ENCODE measurements around the gene EN2. TPM values are rescaled to one million over a fixed set of nuclear protein-coding genes. Genes with fewer than 3 reads are reported as not detected.

Gene EN2
- total and polyA plus RNA-seq, 2 donors (not counting 1 experiment from before 2014, with no cell fraction given): not detected

DNA sequence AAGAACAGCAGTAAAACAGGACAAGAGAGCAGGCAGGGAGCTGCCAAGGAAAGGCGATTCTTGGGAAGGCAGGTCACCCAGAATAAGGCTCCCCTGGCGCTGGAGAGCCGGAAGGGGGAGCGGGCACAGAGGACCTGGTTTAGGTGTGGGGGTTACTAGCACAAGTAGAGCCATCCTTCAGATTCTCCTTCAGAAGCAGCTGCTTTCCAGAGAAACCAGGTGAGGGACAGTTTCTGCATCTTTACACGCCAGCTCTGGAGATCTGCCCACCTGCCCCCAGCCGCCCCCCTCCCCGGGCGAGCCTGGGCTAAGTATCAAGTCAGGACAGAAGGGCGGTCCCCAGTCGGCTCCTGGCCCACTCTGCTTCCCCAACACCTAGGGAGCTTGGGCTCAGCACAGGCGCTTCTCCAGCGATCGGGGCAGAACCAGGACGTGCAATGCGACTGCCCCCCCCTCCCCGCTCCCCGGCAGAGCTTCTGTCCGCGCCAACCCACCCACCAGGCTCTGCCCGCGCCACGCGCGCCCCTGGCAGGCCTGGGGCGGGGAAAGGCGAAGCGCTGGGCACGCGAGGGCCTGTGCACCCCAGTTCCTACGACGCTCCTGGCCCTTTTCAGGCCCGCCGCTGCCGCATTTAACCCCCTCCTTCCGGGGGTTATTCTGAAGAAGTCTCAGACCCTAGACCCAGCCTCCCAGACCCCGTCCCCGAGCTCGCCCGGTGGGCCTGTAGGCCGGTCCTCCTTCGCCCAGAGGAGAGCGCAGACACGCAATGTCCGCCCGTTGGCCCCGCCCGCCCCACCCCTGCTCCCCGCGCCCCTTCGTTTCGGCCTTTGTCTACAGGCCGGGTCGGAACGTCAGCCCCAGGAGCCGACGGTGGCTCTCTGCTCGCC, 4.4 kb upstream of the EN2 start:
- no peaks in the 10 kb centered on the region for H4K20me1 ChIP-seq (ENCODE audit: control insufficient read depth, insufficient read depth, low read length, poor library complexity, severe bottlenecking)
- no peaks in the 10 kb centered on the region for H3K36me3 ChIP-seq (replicated peaks in 1 of 2; ENCODE audit: control extremely low read depth in 1 of 2, control insufficient read depth in 1 of 2, extremely low read depth in 1 of 2, insufficient read depth in 2 of 2, low read length in 1 of 2)
- peaks cover 37 to 61% of the 10 kb centered on the region in 2 donors for H3K4me1 ChIP-seq (ENCODE audit: control insufficient read depth in 2 of 2, insufficient read depth in 2 of 2, low read length in 2 of 2)
- no peak overlapping the region for H3K27ac ChIP-seq (ENCODE audit: low read length in 2 of 2)
- CTCF ChIA-PET: no interaction called here
- DNase-seq (peak; percentile 27), ATAC-seq (ENCODE audit: low read depth) (no peak)
- POLR2A ChIA-PET: no interaction called here
- H3K4me3 ChIP-seq (ENCODE audit: control extremely low read depth in 1 of 5, extremely low read depth in 1 of 5, insufficient read depth in 1 of 5, low read depth in 2 of 5, low read length in 4 of 5): no peak overlapping the region
- H3K27ac Mint-ChIP-seq: no peak overlapping the region
- intact Hi-C loops (cut with micrococcal nuclease): loop anchor here (2.0 kb wide), 1 partner anchor 75 kb away; no protein-coding TSS in a partner anchor
- H3K27me3 Mint-ChIP-seq: peaks cover 54% of the 10 kb centered on the region
- WGBS (ENCODE audit: insufficient coverage): 13% methylated on average over 56 of the region's 57 CpGs
- peaks cover 0 to 86% (median 60%) of the 10 kb centered on the region in 4 experiments for H3K27me3 ChIP-seq (replicated peaks in 1 of 4; ENCODE audit: control extremely low read depth in 1 of 4, control insufficient read depth in 3 of 4, insufficient read depth in 4 of 4, low read length in 3 of 4)
- H3K9me3 Mint-ChIP-seq (ENCODE audit: insufficient read depth): no peaks in the 10 kb centered on the region
- peak; percentile 56 for TF ChIP-seq EZH2 (IDR thresholded peaks at IDR 0.05; ENCODE audit: borderline replicate concordance, insufficient read depth, low read depth, low read length, poor library complexity, severe bottlenecking)
- TF ChIP-seq, protein P1, sequence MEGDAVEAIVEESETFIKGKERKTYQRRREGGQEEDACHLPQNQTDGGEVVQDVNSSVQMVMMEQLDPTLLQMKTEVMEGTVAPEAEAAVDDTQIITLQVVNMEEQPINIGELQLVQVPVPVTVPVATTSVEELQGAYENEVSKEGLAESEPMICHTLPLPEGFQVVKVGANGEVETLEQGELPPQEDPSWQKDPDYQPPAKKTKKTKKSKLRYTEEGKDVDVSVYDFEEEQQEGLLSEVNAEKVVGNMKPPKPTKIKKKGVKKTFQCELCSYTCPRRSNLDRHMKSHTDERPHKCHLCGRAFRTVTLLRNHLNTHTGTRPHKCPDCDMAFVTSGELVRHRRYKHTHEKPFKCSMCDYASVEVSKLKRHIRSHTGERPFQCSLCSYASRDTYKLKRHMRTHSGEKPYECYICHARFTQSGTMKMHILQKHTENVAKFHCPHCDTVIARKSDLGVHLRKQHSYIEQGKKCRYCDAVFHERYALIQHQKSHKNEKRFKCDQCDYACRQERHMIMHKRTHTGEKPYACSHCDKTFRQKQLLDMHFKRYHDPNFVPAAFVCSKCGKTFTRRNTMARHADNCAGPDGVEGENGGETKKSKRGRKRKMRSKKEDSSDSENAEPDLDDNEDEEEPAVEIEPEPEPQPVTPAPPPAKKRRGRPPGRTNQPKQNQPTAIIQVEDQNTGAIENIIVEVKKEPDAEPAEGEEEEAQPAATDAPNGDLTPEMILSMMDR (IDR thresholded peaks at IDR 0.05): no peak
- H3K4me2 ChIP-seq (replicated peaks; ENCODE audit: low read depth, low read length, poor library complexity, severe bottlenecking): no peak overlapping the region
- H3K79me2 ChIP-seq (ENCODE audit: control insufficient read depth, insufficient read depth, low read length): no peaks in the 10 kb centered on the region
- peaks cover 0 to 44% (median 0%) of the 10 kb centered on the region in 3 donors for H3K9me3 ChIP-seq (ENCODE audit: control extremely low read depth in 1 of 3, control insufficient read depth in 2 of 3, insufficient read depth in 1 of 3, low read length in 2 of 3)
- H3K4me3 Mint-ChIP-seq: no peak overlapping the region
- peaks cover 18% of the 10 kb centered on the region for H3K4me1 Mint-ChIP-seq
- H2AFZ ChIP-seq (ENCODE audit: insufficient read depth, low read depth, low read length, poor library complexity, severe bottlenecking): no peak overlapping the region
- H3K9ac ChIP-seq (ENCODE audit: low read length): no peak overlapping the region
